Motor neuron (in vitro differentiated cells): Measurements from ENCODE around the gene TMEM95. TPM values are rescaled to one million over a fixed set of nuclear protein-coding genes. Genes with fewer than 3 reads are reported as not detected.

Experiments used
- ATAC-seq, 8 experiments: fragments of 200-7000 bp; cut with Tn5 transposase; replicated peaks in 6 of 8; 2 replicates each; pipeline ENCODE4 v1.8.0; 2021; ENCODE audit warnings: mild to moderate bottlenecking in 8 of 8, moderate library complexity in 8 of 8
- H3K27ac ChIP-seq, 2 donors: fragments of 250-450 bp; sonication (Bioruptor Pico); 2 replicates each; pipeline ENCODE4 v1.9.0; 2021; ENCODE audit warnings: antibody characterized with exemption in 2 of 2, mild to moderate bottlenecking in 2 of 2, moderate library complexity in 1 of 2
- H3K4me1 ChIP-seq, 2 donors: fragments of 250-450 bp; sonication (Bioruptor Pico); replicated peaks in 1 of 2; 2 replicates each; pipeline ENCODE4 v1.6.1; 2021; ENCODE audit warnings: antibody characterized with exemption in 2 of 2, mild to moderate bottlenecking in 2 of 2, moderate library complexity in 1 of 2
- H3K4me3 ChIP-seq, 5 donors: fragments of 250-450 bp; sonication (Bioruptor Pico); 2 replicates each; pipeline ENCODE4 v1.9.0; 2021; ENCODE audit warnings: antibody characterized with exemption in 5 of 5, mild to moderate bottlenecking in 5 of 5, moderate library complexity in 4 of 5
- WGBS, 10 experiments: fragments of 450-650 bp; shearing (Covaris generic); methylation state at CpG; one replicate each; pipeline ENCODE4 v1.0.0; 2022; 5-methylcytosine and 5-hydroxymethylcytosine counted together
- in situ Hi-C, 9 experiments: fragments of 400-800 bp; cut with MboI; loops; one replicate each; pipeline ENCODE4 v1.15.0; 2021; ENCODE audit warnings: low sequenced_read_pairs in 9 of 9, low pct_unique_long_range_greater_than_20kb in 2 of 9; ENCODE audit not compliant: unreplicated experiment in 9 of 9
- total RNA-seq, 8 experiments: library from RNA; unstranded; fragments of 300-600 nt; gene quantifications; 2 replicates each; pipeline versions ENCODE4 v1.2.3 to v1.2.4, GENCODE V29; 2022

TMEM95 gene
- total RNA-seq, 8 experiments from 2014 or later: 0.11 to 0.57 (median 0.32) TPM; not detected in 2

DNA sequence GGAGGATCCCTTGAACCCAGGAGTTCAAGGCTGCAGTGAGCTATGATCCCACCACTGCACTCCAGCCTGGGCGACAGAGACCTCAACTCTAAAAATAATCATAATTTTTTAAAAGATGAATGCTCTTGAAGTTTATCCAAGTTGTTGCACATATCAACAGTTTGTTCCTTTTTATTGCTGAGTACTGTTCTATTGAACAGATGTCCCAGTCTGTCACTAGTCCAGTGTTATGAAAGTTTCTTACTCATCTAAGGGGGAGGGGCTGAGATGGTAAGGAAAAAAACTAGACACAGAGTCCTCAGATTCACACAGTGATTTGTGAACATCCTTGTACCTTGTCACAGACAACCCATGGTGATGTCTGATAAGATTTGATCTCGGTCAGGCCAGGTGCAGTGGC lies 14.8 kb upstream of the TMEM95 start:
- Histone ChIP-seq H3K4me1 (no peaks in the 10 kb centered on the region), H3K27ac (no peak overlapping the region), H3K4me3 (no peak overlapping the region)
- no peak for ATAC-seq
- in situ Hi-C loops: no loop called here
- 6 to 100% (median 53%) methylated on average over 1 to 2 of the region's 2 CpGs; no CpG with 5 or more reads in 2 of the 10 experiments for WGBS, 10 experiments

DNA sequence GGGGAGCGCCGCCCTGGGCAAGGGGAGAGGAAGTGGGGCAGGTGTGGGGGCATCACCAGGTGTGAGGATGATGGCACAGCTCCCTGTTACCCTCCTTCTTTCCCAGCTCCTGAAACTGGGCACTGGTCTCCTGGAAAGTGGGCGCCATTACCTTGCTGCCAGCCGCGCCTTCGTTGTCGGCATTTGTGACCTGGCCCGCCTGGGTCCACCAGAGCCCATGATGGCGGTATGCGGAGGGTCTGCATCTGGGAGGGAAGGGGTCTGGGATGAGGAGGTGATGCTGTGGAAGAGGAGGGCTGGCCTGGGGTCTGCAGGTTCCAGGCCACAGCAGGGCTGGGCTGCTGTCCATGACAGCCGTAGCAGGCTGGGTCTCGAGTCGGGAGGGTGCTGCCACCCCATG lies 13.1 kb upstream of the TMEM95 start:
- Histone ChIP-seq H3K4me1 (peaks cover 3% of the 10 kb centered on the region in 2 donors), H3K4me3 (no peak overlapping the region), H3K27ac (no peak overlapping the region)
- in situ Hi-C loops: no loop called here
- WGBS, 10 experiments: 97 to 100% methylated on average over 1 to 7 of the region's 13 CpGs; no CpG with 5 or more reads in 8 of the 10 experiments
- no peak for ATAC-seq

GRCh38 chr17:7343250-7343649 lies 11.7 kb upstream of the TMEM95 start:
- H3K4me3 ChIP-seq: no peak overlapping the region
- ATAC-seq: no peak
- WGBS, 10 experiments: 50 to 78% (median 55%) methylated on average over 1 to 12 of the region's 15 CpGs; no CpG with 5 or more reads in 7 of the 10 experiments
- in situ Hi-C loops: no loop called here
- H3K27ac ChIP-seq: no peak overlapping the region
- H3K4me1 ChIP-seq: peaks cover 3% of the 10 kb centered on the region in 2 donors

- in situ Hi-C loops: no loop called here
- peaks cover 14% of the 10 kb centered on the region in 2 donors for H3K4me1 ChIP-seq
- no peak overlapping the region for H3K4me3 ChIP-seq
- WGBS, 10 experiments: 88 to 92% methylated on average over 3 to 6 of the region's 18 CpGs; no CpG with 5 or more reads in 8 of the 10 experiments
- H3K27ac ChIP-seq: no peak overlapping the region
- ATAC-seq: no peak
Observed at GRCh38 chr17:7346761-7347614, 8.0 kb upstream of the TMEM95 start.

- Histone ChIP-seq H3K4me3 (no peak overlapping the region), H3K4me1 (peaks cover 17 to 20% of the 10 kb centered on the region in 2 donors), H3K27ac (no peak overlapping the region)
- no peak for ATAC-seq
- in situ Hi-C loops: no loop called here
- WGBS, 10 experiments: 80% methylated on average over 2 of the region's 19 CpGs; no CpG with 5 or more reads in 9 of the 10 experiments
Observed at GRCh38 chr17:7347630-7348477, 7.1 kb upstream of the TMEM95 start.

DNA sequence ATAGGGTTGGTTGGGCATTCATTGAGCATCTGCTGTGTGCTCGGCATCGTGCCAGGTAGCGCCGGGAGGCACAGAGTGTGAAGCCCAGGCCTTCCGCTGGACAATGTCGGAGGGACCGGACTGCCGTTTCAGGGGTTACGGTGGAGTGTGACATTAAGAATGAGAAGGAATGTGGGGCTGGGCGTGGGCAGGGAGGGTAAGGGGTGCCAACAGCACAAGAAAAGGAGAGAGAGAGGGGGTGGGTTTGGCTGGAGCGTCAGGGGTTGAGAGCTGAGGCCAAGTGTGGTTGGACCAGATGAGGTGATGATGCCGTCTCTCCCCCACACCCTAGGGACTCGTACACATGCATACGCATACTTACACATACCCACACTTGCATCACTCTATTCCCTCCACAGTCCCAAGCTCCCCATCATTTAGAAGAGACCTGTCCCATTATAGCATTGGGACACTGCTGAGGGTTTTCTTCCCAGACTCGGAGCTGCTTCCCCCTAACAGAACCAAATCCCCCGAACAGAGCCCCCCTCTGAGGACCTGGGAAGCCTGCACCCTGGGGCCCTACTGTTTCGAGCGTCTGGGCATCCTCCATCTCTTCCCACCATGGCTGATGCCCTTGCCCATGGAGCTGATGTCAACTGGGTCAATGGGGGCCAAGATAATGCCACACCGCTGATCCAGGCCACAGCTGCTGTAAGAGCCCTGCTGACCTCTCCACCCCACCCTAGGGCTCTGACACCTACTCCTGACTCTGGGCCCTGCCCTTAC lies 6.3 kb upstream of the TMEM95 start:
- WGBS, 10 experiments: 88 to 100% (median 93%) methylated on average over 1 to 5 of the region's 19 CpGs; no CpG with 5 or more reads in 7 of the 10 experiments
- in situ Hi-C loops: no loop called here
- no peak overlapping the region for H3K4me3 ChIP-seq
- H3K27ac ChIP-seq: no peak overlapping the region
- ATAC-seq: no peak
- peaks cover 21 to 28% of the 10 kb centered on the region in 2 donors for H3K4me1 ChIP-seq

GRCh38 chr17:7351665-7352502 lies 3.1 kb upstream of the TMEM95 start, which contains the start of gene KCTD11:
Gene KCTD11 (plus strand): TSS chr17:7352162.
- H3K4me3 ChIP-seq: peak within 1 kb of the TSS; percentile 59 to 78 (median 74)
- peaks cover 36 to 52% of the 10 kb centered on the region in 2 donors for H3K4me1 ChIP-seq
- ATAC-seq: peak; percentile 45 to 66 (median 59)
- in situ Hi-C loops: no loop called here
- 2 to 3% methylated on average over 5 to 18 of the region's 91 CpGs; no CpG with 5 or more reads in 8 of the 10 experiments for WGBS, 10 experiments
- peak within 1 kb of the TSS; percentile 89 to 94 for H3K27ac ChIP-seq

DNA sequence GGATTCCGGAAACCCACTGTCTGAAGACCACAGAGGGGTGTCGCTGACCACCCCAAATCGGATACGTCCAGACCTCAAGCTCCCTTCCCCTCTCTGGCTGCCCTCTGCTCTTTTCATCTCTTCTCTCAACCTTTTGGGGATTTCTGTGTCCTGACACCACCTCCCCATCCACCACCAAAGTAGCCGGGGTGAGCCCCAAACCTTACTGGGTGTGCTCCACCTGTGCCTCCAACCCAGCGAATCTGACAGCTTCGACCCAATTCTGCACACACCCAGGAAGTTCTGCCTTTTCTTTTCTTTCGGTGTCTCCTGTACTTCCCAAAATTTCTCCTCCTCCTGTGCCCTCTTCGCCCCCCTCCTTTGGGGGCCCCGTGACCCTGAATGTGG lies 2.5 kb upstream of the TMEM95 start:
- Histone ChIP-seq H3K4me3 (peak overlapping the region; percentile 59 to 78 (median 74)), H3K27ac (peak overlapping the region; percentile 89 to 94), H3K4me1 (peaks cover 36 to 52% of the 10 kb centered on the region in 2 donors)
- in situ Hi-C loops: no loop called here
- 0 to 61% (median 13%) methylated on average over 1 to 10 of the region's 10 CpGs; no CpG with 5 or more reads in 4 of the 10 experiments for WGBS, 10 experiments
- no peak for ATAC-seq

DNA sequence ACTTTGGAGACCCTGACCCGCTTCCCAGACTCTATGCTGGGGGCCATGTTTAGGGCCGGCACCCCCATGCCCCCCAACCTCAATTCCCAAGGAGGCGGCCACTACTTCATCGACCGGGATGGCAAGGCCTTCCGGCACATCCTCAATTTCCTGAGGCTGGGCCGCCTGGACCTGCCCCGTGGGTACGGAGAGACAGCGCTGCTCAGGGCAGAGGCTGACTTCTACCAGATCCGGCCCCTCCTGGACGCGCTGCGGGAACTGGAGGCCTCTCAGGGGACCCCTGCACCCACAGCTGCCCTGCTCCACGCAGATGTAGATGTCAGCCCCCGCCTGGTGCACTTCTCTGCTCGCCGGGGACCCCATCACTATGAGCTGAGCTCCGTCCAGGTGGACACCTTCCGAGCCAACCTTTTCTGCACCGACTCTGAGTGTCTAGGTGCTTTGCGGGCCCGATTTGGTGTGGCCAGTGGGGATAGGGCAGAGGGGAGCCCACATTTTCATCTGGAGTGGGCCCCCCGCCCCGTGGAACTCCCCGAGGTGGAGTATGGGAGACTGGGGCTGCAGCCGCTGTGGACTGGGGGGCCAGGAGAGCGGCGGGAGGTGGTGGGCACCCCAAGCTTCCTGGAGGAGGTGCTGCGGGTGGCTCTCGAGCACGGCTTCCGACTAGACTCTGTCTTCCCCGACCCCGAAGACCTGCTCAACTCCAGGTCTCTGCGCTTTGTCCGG lies 1.9 kb upstream of the TMEM95 start:
- in situ Hi-C loops: no loop called here
- 40 to 100% (median 90%) methylated on average over 1 to 12 of the region's 37 CpGs; no CpG with 5 or more reads in 4 of the 10 experiments for WGBS, 10 experiments

DNA sequence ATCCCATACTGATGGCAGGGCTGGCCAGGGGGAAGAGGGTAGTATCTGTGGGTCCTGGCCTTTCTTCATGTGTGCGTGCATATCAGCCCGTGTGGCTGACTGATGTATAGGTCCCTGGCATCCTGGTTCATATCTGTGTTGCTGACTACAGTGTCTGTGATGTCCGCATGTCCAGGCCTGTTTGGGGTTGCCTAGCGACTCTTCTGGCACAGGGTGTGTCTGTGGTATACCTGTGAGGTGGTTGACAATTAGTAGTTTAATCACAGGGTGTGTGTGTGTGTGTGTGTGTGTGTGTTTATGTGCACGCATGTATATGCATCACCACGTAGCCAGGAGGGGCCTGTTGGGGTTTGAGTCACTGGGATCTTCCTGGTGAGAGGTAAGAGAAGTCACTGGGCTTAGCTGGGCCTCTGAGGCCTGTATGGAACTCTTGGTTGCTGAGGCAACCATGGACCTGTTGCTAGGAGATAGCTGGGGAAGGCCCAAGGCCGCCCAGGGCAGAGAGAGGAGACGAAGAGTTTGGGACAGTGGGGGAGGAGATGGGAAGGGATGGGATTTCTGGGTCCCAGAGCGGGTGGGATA lies 603 bp upstream of the TMEM95 start:
- peak in 5 of 8 experiments; percentile 8 to 33 (median 13) for ATAC-seq
- in situ Hi-C loops: no loop called here
- WGBS, 10 experiments: 20 to 100% (median 67%) methylated on average over 1 to 6 of the region's 9 CpGs; no CpG with 5 or more reads in 3 of the 10 experiments
- Histone ChIP-seq H3K4me3 (peak overlapping the region in 2 of 5 donors; percentile 4 to 13), H3K27ac (no peak overlapping the region), H3K4me1 (peaks cover 31 to 46% of the 10 kb centered on the region in 2 donors)

More for the DNA sequence above, 1.9 kb upstream of the TMEM95 start:
- Histone ChIP-seq H3K4me3 (peak overlapping the region in 2 of 5 donors; percentile 74 to 78), H3K4me1 (peaks cover 36 to 52% of the 10 kb centered on the region in 2 donors), H3K27ac (no peak overlapping the region)
- ATAC-seq: no peak

- in situ Hi-C loops: no loop called here
- ATAC-seq: no peak
- Histone ChIP-seq H3K27ac (no peak overlapping the region), H3K4me3 (no peak overlapping the region), H3K4me1 (peaks cover 25 to 40% of the 10 kb centered on the region in 2 donors)
- WGBS, 10 experiments: 20% methylated on average over 2 of the region's 8 CpGs; no CpG with 5 or more reads in 9 of the 10 experiments
Observed at GRCh38 chr17:7355573-7355972, 617 bp downstream of the TMEM95 start.
